Inferior parietal cortex (tissue), 1 donor: Measurements from ENCODE around the gene FAM168A.

Source experiments
- DNase-seq: peaks from one replicate; pipeline ENCODE4 v3.0.0-alpha.2; 2016; ENCODE audit errors: extremely low spot score

The FAM168A gene

DNA sequence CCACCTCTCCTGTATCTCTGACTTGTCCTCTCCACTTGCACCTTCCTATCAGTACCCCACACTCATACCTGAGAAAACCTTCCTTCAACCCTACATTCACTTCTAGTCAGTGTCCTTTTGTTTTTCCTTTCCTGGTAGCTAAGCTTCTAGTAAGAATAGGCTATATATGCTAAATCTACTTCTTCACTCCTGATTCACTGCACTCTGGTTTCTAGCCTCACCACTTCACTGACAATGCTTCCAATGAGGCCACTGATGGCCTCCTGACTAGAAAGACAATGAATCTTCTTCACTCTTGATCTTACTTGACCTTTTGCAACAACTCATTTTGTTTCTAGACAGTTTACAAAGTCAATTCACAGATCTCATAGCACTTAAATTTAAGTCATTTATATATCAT, 169.7 kb downstream of the FAM168A start:
- no peak for DNase-seq

DNA sequence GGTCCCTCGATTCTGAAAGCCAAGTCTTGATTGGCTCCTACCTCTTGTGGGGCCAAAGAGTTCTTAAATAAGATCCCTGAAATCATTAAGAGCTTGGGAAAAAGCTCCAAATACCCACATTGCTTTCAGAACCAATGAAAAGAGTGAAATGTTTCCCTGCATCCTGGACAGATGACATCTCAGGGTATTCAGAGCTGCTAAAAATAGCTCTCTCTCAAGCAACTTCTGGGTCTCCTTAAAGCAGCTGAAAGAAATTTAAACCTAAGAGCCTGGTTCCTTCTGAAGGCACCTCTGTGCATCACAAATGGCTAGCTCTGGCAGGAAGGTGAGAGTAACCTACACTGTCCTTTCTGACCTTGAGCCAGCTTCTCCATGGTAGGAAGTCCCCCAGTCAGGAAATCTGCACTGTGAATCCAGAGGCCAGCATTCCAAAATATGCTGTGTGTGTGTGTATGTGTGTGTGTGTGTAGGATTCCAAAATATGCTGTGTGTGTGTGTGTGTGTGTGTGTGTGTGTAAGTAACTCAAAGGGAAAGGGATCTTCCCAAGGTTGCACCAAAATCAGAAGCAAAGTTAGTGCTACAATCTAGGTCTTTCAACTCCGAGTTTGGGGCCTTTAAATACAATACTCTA, 171.6 kb downstream of the FAM168A start:
- no peak for DNase-seq

DNA sequence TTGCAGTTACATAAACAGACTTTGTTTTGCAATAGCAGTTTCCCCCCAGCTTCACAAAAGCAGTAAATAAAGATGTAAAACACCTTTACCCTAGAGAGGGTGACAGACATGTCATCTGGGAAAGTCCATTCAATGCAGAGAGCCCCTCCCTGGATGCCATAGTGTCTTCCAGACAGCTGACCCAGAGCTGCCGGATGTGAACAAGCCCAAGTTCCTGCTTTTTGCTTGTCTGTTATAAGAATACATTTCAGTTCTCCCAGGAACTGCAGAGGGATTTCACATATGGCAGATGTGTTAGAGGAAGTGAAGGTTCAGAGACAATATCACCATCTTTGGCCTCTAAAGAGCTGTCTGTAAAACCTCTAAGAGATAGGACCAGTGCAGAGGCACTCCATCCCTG, 172.8 kb downstream of the FAM168A start:
- DNase-seq = no peak

DNA sequence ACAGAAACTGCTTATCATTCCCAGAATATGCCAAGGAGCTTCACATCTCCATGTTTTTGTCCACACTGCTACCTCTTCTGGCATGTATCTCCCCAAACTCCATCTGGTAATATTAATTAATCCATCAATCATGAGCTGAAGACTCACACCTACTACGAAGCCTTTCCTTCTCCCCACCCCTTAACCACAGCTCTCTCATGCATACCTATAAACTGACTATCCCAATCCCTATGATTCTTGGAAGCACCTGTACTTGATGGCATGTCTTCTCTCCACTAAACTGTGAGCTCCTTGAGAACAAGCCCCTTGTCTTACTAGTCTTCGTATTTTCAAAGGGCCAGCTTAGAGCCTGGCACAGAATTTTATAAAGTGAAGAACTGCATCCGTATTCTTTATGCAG, 174.4 kb downstream of the FAM168A start:
- no peak for DNase-seq

DNA sequence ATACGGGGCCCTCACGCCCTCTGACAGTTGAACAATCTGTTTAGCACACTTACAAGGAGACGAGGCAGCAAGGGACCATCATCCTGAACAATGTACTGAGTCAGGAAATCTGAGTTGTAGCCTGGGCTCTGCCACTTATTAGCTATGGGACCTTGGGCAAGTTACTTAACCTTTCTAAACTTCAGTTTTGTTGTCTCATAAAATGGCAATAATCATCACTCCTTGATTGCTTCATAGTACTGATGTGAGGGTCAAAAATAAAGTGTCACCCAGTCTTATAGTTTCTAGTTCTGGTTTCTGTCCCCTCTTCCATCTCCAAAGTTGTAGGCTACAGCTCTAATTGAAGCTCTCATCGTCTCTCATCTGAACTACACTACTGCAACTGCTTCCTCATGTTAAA, 175.0 kb downstream of the FAM168A start:
- DNase-seq = no peak

DNA sequence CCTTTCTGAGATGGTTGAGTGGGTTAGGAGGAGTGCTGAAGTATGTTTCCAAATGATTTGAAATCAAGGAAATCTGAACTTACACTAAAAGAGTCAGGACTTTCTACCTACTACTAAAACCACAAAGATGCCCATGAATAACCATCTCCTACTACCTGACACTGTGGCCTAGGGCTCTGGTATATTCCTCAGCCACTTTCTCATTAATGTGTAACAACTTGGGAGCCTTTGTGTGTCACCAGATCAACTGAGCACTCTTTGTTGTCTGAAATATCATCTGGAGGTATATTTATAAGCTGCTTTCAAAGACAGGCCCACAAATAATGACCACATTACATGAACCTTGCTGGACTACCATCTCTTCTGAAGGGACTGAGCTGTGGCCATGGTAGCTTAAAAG, 177.8 kb downstream of the FAM168A start:
- no peak for DNase-seq

DNA sequence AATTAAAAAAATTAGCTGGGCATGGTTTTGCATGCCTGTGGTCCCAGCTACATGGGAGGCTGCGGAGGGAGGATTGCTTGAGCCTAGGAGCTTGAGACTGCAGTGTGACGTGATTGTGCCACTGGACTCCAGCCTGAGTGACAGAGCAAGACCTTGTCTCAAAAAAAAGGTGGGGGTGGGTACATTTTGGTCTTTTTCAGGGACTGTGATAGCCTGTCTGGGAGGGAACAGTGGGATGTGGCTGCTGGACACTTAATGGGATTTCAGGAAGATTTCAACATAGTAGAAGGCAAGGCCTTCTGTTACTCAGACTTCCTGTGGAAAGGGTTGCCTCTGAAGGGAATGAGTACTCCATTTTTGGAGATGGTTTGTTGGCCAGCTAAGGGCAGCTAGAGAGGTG, 181.1 kb downstream of the FAM168A start:
- no peak for DNase-seq

DNA sequence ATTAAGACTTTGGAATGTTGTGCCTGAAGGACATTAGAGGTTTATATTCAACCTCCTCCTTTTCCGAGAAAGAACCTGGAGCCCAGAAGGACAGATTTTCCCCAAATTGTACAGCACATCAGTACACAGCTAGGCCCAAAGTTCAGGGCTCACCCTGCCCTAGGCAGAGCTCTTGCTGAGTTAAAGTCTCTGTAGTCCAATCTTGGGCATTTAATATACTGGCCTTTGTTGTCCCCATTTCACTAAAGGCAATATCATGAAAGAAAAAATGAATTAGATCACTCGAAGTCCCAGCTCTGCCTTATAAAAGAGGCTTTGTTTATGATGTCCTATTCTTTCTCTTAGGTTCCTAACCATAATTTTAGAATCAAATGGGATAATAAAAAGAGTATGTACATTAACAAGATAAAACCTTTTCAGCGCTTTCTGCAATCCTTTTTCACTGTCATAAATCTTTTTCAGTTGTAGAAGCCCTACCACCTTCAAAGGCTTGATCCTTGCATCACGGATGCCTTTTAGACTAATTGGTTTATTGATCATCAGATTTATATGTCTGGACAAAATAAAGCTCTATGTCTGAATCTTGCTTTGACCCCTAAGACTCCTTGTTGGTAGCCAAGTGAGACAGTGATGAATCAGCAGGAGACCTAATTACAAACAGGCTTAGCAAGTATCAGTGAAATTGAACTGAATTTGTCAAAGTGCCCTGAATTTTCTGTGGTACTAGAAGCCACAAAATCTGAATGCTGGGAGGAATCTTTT, 181.9 kb downstream of the FAM168A start:
- no peak for DNase-seq

DNA sequence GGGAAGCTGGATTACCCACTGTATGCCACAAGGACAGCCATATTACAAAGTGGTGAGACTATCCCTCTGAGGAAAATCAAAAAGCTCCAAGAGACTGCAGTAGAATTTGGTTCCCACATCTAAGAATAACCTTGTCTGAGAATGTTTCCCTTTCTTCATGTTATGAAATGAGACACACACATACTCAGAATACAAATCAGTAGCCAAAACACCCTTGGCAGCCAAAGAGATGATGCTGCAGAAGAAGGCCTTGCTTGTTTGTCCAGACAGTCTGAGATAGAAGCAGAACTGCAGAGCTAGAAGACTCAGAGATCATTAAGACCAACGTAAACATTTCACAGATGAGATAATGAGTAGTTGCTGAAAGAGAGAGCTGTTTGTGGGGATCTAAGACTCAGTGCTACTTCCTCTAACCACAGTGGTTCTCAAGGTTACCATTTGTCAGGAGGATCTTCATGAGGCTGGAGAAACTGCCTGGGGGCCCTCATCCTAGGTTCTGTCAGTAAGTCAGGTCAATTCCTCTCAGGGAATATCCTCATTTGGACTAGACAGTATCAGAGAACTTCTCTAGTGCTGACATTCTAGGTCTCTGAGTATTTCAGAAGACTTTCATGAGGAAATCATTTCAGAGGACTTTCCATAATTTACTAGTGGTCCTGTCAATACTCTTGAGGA, 182.8 kb downstream of the FAM168A start:
- peak; percentile 78 for DNase-seq

DNA sequence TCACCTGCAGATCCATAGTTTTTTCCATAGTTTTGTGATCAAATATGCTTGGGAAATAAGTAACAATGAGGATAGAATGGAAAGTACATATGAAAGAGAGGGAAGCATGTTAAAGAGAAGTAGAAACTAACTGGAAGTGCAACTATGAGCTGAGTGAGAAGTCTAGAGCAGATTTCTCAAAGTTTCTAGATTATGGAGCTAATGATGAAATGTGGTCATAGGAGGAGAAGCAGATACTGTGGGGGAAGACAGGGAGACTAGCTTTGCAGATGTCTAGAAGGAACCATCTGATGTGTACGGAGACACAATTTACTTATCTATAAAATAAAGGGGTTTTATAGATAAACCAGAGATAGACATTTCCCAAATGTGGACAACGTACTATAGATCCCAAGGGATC, 184.7 kb downstream of the FAM168A start:
- no peak for DNase-seq

DNA sequence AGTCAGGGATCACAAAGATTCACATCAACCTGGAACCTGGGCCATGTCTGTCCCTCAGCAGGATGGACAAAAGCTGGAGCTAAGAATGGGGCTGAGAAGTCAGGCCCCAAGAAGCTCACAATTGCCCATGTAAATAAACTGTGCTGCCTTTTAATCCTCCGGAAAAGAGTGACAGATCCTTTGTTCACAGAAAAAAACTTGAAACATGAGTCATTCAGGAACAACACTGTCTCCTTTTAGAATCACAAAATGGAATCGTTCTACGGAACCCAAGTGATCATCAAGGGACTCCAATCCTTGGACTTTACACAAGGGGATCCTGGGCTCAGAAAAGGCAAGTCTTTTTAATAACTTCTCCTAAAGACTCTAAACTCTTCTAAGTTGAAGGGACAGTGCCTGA, 185.6 kb downstream of the FAM168A start:
- DNase-seq = peak; percentile 26

DNA sequence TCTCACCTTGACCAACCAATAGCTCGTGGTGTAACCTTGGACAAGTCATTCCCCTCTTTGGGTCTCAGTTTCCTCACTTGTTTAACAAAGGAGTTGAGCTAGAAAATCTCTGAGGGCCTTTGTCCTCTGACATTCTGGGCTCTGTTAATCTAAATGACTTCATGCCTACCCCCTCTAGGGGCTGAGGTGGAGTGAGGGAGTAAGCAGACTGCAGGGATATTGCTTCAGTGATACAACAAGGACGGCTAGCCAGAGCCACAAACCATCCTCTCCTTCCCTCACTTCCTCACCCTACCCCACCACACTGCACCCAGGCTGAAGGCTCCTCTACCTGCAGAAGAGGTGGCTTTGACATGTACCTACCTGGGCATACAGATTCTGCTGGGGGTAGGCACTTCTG, 186.9 kb downstream of the FAM168A start:
- no peak for DNase-seq

DNA sequence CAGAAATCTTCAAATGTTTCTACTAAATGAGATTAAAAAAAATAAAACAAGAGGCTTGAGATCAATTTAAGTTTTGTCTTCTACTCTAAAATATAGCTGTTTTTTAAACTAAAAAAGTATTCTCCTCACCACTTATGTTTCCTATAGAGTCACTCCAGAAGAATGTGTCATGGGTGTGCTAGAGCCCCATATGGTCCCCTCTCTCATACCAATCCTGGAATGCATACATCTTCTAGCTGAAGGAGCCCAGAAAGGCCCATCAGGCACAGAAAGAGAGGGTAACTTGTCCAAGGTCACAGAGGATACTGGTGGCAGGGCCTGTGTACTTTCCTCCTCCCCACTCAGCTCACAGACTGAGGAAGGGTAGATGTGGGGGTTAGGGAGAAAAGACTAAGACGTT, 187.3 kb downstream of the FAM168A start:
- no peak for DNase-seq

DNA sequence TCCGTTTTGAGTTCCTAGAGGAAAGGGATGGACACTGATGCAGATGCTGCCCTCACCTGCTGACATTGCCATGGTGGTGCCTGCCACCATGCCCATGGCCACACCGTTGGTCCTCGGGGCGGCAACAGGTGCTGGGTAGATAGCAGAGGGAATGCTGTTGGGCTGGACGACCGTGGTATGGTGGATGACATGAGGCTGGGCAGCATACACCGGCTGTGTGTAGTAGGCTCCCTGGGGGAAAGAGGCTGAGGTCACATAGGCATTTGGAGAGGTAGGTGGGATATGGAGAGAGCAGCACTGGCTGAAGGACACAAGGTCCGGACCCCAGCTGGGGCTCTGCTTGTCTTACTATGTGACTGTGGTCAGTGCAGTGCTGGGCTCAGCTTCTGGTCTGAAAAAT, 188.5 kb downstream of the FAM168A start:
- no peak for DNase-seq

DNA sequence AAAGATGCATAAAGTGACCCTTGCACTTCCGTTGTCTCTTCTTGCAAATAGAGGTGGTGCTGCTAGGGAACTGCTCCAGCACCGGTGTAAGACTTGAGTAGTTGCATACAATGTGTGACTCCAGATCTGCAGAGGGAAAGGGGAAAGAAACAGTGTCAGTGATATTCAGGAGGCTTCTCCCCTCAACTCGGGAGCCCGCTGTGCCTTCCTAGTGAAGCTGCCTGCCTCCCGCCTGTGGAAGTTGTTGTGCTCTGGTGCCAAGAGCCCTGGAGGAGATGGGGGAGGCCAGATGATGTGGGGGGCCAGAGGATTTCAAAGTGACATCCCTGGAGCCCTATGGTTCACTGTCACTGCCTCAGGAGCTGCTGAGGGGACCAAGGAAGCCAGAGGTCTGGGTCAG, 191.3 kb downstream of the FAM168A start:
- no peak for DNase-seq

DNA sequence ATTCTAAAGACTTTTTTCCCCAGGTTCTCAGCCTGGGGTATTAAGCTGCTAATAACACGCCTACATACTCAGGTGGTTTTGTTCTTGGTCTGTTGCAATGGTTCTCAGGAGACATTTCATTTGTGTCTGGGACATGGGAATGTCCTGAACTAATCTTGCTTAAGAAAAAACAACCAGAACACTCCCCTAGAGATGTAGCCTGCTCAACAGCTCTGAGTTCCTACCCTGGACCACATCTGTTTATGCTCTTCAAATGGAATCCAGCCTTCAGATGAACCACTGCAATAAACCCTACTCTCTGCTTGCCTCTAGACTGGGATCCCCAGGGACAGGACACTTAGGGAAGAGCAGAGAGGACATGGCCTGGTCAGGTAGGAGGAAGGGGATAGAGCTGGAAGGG, 191.8 kb downstream of the FAM168A start:
- no peak for DNase-seq

DNA sequence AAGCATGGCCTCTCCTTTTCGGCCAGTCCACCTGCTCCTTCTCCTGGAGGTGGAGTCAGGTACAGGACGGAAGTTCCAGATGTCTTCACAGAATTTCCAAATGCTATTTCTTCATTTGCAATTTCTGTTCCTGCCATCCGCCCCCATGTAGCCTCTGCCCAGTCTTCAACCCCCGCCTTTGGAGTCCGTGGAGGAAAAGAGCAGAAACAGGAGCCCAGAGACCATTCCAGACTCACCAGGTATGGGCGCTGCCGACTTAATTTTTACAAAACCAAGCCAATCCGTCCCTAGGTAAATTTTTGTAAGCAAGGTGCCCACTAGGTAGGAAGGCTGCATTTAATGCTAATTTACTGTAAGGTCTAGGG, 192.8 kb downstream of the FAM168A start:
- no peak for DNase-seq

DNA sequence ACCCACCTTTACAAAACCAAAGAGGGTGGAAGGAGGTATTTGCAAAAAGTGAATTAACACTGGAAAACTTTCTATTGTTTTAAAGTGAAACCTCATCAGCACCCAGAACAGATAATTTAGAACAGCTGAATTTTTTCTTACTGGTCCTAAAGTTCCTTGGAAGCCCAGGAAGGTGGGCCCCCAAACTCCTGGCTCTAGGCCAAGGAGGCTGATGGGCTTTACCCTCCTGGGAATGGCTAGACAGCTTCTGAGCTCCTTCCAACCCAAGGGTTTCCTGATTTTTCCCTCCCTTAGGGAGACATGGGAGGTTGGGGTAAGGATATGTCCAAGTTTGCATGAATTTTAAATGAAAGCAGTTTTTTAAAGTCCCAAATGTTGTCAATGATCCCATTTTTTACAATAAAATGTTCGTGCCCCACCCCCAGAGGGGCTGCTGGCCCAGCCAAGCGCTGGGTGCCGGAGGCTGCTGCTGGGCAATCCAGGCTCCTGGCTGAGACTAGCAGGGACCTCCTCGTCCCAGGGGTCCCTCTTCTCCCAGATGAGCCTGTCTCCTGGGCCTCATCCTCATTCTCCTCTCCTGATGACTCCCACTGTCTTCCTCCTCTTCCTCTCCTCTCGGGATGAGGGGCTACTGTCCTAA, 193.3 kb downstream of the FAM168A start:
- no peak for DNase-seq

DNA sequence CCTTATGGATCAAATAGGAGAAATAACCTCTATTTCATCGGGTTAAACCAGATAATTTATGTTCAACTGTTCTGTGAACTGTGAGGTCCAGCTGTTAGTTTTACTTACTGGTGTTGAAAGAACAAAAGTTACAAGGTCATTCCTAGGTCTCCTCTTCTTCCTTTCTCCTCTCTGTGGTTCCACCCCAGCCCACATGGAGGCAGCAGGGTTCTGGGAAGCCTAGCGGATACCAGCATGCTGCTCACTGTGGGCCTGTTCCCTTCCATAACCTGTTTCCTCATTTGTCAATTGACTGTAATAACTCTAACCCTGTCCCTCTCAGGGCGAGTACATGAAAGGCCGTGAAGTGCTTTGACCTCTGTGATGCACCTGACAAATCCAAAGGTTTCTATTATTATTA, 193.9 kb downstream of the FAM168A start:
- DNase-seq = peak; percentile 75

DNA sequence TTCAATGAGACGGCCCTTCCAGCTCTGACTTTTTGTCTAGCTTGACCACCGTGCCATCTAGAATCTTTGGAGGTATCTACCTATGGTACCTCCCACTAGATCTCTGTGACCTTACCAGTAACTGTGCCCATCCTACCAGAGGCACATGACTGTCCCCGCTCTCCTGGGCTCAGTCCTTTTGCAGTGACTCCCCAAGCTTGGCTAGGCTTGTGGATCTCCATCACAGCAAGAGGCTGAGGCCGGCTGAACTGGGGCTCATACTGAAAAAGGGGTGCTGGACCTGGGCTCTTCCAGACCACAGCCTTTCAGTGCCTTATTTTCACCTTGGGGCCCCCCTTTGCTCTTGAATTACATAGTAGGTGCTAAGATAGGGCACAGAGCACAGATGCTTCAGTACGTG, 194.4 kb downstream of the FAM168A start:
- DNase-seq = no peak

DNA sequence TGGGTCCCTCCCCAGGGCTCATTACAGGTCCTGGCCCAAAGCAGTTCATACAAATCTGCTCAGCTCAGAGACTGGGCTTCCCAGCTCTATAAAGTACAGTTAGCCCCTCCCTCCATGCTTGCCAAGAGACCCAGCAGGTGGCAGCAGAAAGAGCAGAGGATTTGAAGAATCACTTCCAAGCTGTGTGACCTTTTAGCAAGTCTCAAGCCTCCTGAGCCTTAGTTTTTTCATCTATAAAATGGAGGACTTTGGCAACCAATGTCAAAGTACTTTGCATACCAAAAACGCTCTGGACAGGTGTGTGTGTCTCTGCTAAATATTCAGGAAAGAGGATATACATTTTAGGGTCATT, 195.1 kb downstream of the FAM168A start:
- no peak for DNase-seq

DNA sequence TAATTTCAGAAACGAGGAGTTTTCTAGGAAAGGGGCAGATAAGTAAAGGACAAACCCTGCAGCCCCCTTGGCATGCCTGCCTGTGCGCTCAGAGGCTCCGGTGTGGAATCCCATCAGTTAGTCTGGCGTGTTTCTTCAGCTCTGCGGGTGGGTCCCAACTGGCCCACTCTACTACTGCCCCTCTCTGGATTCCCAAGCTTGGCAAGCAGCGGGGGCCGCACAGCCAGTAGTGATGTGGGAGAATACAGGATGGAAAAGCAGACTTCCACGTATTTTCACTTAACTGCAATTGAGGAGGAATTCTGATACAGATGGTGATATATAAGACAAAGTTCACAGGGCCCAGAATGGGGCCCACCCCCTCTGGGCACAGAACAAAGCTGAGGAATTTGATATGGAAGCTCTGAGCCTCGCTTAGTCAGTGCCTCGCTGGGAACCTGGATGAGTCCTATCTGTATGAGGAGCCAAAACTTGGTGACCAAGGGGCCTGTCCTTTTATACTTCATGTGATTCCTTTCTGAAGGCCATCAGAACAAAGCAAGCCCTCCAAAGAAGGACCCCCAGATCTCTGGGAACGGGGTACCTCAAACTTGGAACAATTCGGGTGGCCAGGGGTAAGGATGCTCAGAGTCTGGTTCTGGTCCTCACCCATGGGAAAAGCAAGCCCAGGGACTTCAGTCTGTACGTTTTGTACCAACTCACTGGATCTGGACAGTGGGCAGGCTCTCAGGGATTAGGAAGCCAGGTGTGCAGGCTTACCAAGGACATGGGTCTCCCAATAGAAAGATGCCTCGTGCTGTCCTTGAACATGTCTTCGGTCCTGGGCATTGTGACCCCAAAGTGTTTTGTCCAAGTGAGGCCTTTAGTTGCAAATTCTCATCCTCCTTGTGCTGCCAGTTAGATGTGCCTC, 195.7 kb downstream of the FAM168A start:
- DNase-seq = no peak
